ENCODE measurements around the gene TRABD2A.
"Not testable (repeated sequence)": the region's sequence is repeated elsewhere in the genome, so short reads cannot be mapped to it uniquely, and the experiment has no call there.

Gene TRABD2A

DNA sequence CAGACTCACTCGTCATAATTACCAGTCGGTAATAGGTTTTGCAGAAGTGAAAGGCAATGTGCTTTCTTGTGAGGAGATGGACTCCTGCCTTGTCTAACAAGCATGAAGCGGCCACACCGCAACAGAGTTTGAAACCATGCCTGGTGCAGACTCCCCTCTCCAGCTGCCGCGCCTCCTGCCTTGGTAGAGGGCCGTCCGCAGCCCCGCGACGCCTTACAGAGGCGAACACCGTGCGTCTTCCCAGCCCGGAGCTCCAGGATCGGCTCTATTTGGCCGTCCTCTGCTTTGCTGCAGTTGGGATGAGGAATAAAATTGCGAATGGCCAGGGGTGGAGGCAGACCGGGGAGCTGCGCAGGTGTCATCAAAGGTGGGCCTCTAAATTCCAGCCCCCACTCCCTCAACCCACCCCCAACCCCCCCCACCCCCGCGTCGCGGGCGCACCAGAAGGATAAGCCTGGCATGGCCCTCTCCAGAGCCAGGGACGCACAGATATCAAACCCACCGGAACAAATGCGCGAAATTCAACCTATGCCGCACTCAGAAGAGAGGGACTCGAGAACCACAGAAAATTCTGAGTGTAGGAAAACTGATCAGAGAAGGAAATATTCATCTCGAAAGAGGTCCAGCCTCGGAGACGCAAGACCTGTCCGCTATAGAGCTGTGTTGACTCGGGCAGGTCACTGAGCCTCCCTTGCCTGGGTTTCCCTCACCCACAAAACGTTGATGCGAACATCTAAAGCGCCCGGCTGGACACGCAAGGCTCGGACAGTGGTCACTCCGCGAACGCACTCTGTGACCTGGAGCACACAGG lies 1.1 kb downstream of the TRABD2A start:
- Histone ChIP-seq H3K4me3 (ENCODE audit: low read depth, low read length) (no peak overlapping the region), H3K9me3 (ENCODE audit: severe bottlenecking) (no peaks in the 10 kb centered on the region), H3K36me3 (no peaks in the 10 kb centered on the region), H3K27me3 (ENCODE audit: insufficient read depth, low read depth, severe bottlenecking) (peaks cover 17% of the 10 kb centered on the region), H3K27ac (no peak overlapping the region)
- TF ChIP-seq CTCF (IDR thresholded peaks at IDR 0.05; ENCODE audit: low read depth, low read length): no peak
- no peak for DNase-seq

- H3K4me3 ChIP-seq (ENCODE audit: low read depth, low read length): no peak overlapping the region
- no peak for DNase-seq
- peaks cover 17% of the 10 kb centered on the region for H3K27me3 ChIP-seq (ENCODE audit: insufficient read depth, low read depth, severe bottlenecking)
- no peaks in the 10 kb centered on the region for H3K9me3 ChIP-seq (ENCODE audit: severe bottlenecking)
- TF ChIP-seq CTCF (IDR thresholded peaks at IDR 0.05; ENCODE audit: low read depth, low read length): no peak
- no peak overlapping the region for H3K27ac ChIP-seq
- no peaks in the 10 kb centered on the region for H3K36me3 ChIP-seq
Observed at GRCh38 chr2:84878896-84879583, 1.8 kb downstream of the TRABD2A start.

DNA sequence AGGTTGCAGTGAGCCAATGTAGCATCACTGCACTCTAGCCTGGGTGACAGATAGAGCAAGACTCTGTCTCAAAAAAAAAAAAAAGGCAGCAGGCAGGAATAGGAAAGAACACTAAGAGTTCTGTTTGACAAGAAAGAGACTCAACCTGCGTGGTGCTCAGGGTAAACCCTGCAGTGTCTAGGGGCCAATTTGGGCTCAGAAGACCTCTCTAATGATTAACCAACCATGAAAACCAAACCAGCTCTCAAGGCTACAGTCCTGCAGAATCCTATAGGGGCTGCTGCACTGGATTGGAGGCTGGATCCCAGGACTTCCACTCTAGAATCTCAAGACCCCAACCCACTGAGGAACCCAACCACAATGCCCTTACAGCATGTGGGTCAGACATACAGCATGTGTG lies 2.4 kb downstream of the TRABD2A start:
- no peaks in the 10 kb centered on the region for H3K9me3 ChIP-seq (ENCODE audit: severe bottlenecking)
- H3K36me3 ChIP-seq: no peaks in the 10 kb centered on the region
- TF ChIP-seq CTCF (IDR thresholded peaks at IDR 0.05; ENCODE audit: low read depth, low read length): no peak
- H3K4me3 ChIP-seq (ENCODE audit: low read depth, low read length): no peak overlapping the region
- H3K27me3 ChIP-seq (ENCODE audit: insufficient read depth, low read depth, severe bottlenecking): peaks cover 17% of the 10 kb centered on the region
- DNase-seq: no peak
- no peak overlapping the region for H3K27ac ChIP-seq

DNA sequence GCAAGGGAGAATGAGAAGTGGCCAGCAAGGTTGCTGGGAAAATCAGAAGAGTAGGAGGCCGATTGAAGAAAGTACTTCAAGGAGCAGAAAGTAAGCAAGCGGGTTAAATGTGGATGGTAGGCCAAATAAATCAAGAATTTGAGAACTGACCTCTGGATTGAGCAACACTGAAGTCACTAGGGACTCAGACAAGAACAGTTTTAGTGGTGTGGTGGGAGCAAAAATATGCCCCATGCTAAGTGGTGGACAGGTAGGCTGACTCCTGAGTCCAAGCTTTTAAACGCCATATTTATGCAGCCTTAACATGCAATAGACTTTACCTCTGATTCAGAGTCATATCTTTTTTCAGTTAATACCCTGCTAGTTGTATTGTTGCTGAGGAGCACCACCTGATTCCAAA lies 4.5 kb downstream of the TRABD2A start:
- no peak for TF ChIP-seq CTCF (IDR thresholded peaks at IDR 0.05; ENCODE audit: low read depth, low read length)
- Histone ChIP-seq H3K27me3 (ENCODE audit: insufficient read depth, low read depth, severe bottlenecking) (peaks cover 10% of the 10 kb centered on the region), H3K27ac (no peak overlapping the region), H3K9me3 (ENCODE audit: severe bottlenecking) (no peaks in the 10 kb centered on the region), H3K36me3 (no peaks in the 10 kb centered on the region), H3K4me3 (ENCODE audit: low read depth, low read length) (no peak overlapping the region)
- DNase-seq: no peak

GRCh38 chr2:84875619-84876018 lies 5.3 kb downstream of the TRABD2A start:
- H3K27me3 ChIP-seq (ENCODE audit: insufficient read depth, low read depth, severe bottlenecking); DNase-seq; H3K36me3 ChIP-seq; H3K27ac ChIP-seq; H3K9me3 ChIP-seq (ENCODE audit: severe bottlenecking); H3K4me3 ChIP-seq (ENCODE audit: low read depth, low read length): not testable (repeated sequence)

- DNase-seq: no peak
- Histone ChIP-seq H3K27ac (no peak overlapping the region), H3K9me3 (ENCODE audit: severe bottlenecking) (no peaks in the 10 kb centered on the region), H3K27me3 (ENCODE audit: insufficient read depth, low read depth, severe bottlenecking) (peaks cover under 1% of the 10 kb centered on the region), H3K36me3 (no peaks in the 10 kb centered on the region), H3K4me3 (ENCODE audit: low read depth, low read length) (no peak overlapping the region)
- no peak for TF ChIP-seq CTCF (IDR thresholded peaks at IDR 0.05; ENCODE audit: low read depth, low read length)
Observed at GRCh38 chr2:84875213-84875560, 5.7 kb downstream of the TRABD2A start.

Measured in WERI-Rb-1 (cell line).